ENCODE data around the gene INTS6. TPM values are rescaled to one million over a fixed set of nuclear protein-coding genes. Genes with fewer than 3 reads are reported as not detected.
A peak's percentile ranks its signal among the peaks of the same experiment; 100 is the strongest.

The INTS6 gene
- total and polyA plus RNA-seq, 2 experiments from 2014 or later = 18.2 to 59.4 TPM

DNA sequence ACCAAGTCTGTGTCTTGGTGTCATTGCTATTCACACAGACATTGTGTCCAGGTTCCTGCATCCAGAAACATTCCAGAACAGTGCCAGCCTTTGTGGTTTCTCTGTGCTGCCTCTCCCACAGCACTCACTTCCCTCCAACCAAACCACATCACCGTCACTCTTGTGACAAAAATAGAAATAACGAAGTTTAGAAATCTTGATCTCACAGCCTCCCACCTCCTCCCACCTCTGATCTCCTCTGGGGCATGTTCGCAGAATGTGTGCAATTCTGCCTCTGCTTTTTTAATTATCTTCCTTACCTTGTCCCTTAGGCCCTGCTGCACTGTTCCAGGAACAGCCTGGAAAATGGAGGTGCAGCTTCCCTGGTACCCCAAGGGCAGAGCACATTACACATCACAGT, 122.0 kb downstream of the INTS6 start:
- Histone ChIP-seq H2AFZ (no peak overlapping the region), H4K20me1 (ENCODE audit: insufficient read depth) (no peaks in the 10 kb centered on the region), H3K9me2 (ENCODE audit: insufficient read depth) (no peaks in the 10 kb centered on the region), H3K9me3 (ENCODE audit: low read depth) (no peaks in the 10 kb centered on the region), H3K4me1 (ENCODE audit: insufficient read depth) (peaks cover 5% of the 10 kb centered on the region; the same call in 1 of the 2 replicates), H3F3A (ENCODE audit: insufficient read depth) (no peaks in the 10 kb centered on the region), H3K36me3 (ENCODE audit: low read depth) (no peaks in the 10 kb centered on the region), H3K9ac (no peak overlapping the region), H3K27ac (no peak overlapping the region), H3K4me3 (no peak overlapping the region), H3K4me2 (ENCODE audit: unreplicated experiment) (no peak overlapping the region), H3K27me3 (replicated peaks; ENCODE audit: insufficient read depth) (no peaks in the 10 kb centered on the region), H3K79me2 (ENCODE audit: insufficient read depth) (no peaks in the 10 kb centered on the region)
- TF ChIP-seq EZH2 (IDR thresholded peaks at IDR 0.05; ENCODE audit: insufficient read depth, poor library complexity, severe bottlenecking) = no peak
- no peak for TF ChIP-seq EZH2phosphoT487 (IDR thresholded peaks at IDR 0.05; ENCODE audit: insufficient read depth, low read depth)
- peak; percentile 59 for DNase-seq
- WGBS, 2 experiments (ENCODE audit: low coverage in 1 of 2, low lambda C conversion rate in 2 of 2, missing lambda C conversion rate in 2 of 2) = 68 to 70% methylated on average over 3 of the region's 3 CpGs
- in situ Hi-C loops (cut with MboI) = no loop called here

DNA sequence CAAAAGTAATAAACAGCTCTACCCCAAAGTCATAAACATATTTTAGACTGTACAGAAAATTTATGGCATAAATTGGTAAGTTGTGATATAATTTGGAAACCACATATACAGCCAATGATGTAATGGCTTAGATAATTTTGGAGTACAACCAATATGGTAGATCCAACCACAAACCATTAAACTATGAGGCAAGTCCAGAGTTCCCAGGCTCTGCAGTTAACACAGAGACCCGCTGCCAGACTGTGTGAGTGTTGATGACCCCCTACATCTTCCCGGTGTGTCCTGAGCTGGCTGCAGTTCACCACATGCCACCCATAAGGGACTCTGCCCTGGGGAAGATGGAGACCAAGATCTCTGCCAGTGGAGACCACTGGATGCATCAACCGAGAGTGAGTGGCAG, 123.2 kb downstream of the INTS6 start:
- Histone ChIP-seq H3F3A (ENCODE audit: insufficient read depth) (no peaks in the 10 kb centered on the region), H3K79me2 (ENCODE audit: insufficient read depth) (no peaks in the 10 kb centered on the region), H4K20me1 (ENCODE audit: insufficient read depth) (no peaks in the 10 kb centered on the region), H3K9me3 (ENCODE audit: low read depth) (no peaks in the 10 kb centered on the region), H3K27me3 (replicated peaks; ENCODE audit: insufficient read depth) (no peaks in the 10 kb centered on the region), H3K4me2 (ENCODE audit: unreplicated experiment) (no peak overlapping the region), H3K9ac (no peak overlapping the region), H3K36me3 (ENCODE audit: low read depth) (no peaks in the 10 kb centered on the region), H2AFZ (no peak overlapping the region), H3K4me1 (ENCODE audit: insufficient read depth) (peaks cover 5% of the 10 kb centered on the region; the same call in 1 of the 2 replicates), H3K4me3 (no peak overlapping the region), H3K9me2 (ENCODE audit: insufficient read depth) (no peaks in the 10 kb centered on the region), H3K27ac (no peak overlapping the region)
- TF ChIP-seq EZH2 (IDR thresholded peaks at IDR 0.05; ENCODE audit: insufficient read depth, poor library complexity, severe bottlenecking) = no peak
- no peak for TF ChIP-seq EZH2phosphoT487 (IDR thresholded peaks at IDR 0.05; ENCODE audit: insufficient read depth, low read depth)
- DNase-seq = no peak
- in situ Hi-C loops (cut with MboI) = no loop called here
- 79 to 88% methylated on average over 3 of the region's 3 CpGs for WGBS, 2 experiments (ENCODE audit: low coverage in 1 of 2, low lambda C conversion rate in 2 of 2, missing lambda C conversion rate in 2 of 2)

DNA sequence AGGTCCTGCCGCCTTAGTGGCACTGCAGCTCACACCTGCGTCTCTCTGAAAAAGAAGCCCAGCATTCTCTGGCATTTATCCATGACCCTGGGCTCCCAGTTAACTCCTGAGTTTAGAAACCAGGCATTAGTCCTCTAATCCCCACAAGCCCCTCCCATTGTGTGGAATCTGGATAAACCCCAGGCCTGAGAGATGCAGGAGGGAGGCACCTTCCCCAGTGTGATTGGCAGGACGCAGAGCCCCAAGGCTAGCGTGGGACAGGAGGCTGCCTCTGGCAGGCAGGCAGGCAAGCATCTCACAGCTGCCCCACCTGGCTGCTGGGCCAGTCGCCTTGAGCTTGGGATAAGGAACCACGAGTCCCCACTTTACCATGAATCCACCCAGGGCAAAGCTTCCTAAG, 124.3 kb downstream of the INTS6 start:
- TF ChIP-seq EZH2phosphoT487 (IDR thresholded peaks at IDR 0.05; ENCODE audit: insufficient read depth, low read depth) = no peak
- TF ChIP-seq EZH2 (IDR thresholded peaks at IDR 0.05; ENCODE audit: insufficient read depth, poor library complexity, severe bottlenecking) = no peak
- Histone ChIP-seq H3K9ac (no peak overlapping the region), H3K36me3 (ENCODE audit: low read depth) (no peaks in the 10 kb centered on the region), H3K9me3 (ENCODE audit: low read depth) (no peaks in the 10 kb centered on the region), H3K79me2 (ENCODE audit: insufficient read depth) (no peaks in the 10 kb centered on the region), H3K9me2 (ENCODE audit: insufficient read depth) (no peaks in the 10 kb centered on the region), H4K20me1 (ENCODE audit: insufficient read depth) (no peaks in the 10 kb centered on the region), H3K27me3 (replicated peaks; ENCODE audit: insufficient read depth) (no peaks in the 10 kb centered on the region), H3F3A (ENCODE audit: insufficient read depth) (no peaks in the 10 kb centered on the region), H3K4me3 (no peak overlapping the region), H3K27ac (no peak overlapping the region), H2AFZ (no peak overlapping the region), H3K4me1 (ENCODE audit: insufficient read depth) (peaks cover 5% of the 10 kb centered on the region; the same call in 1 of the 2 replicates), H3K4me2 (ENCODE audit: unreplicated experiment) (no peak overlapping the region)
- in situ Hi-C loops (cut with MboI) = no loop called here
- WGBS, 2 experiments (ENCODE audit: low coverage in 1 of 2, low lambda C conversion rate in 2 of 2, missing lambda C conversion rate in 2 of 2) = 66 to 74% methylated on average over 6 of the region's 6 CpGs
- no peak for DNase-seq

DNA sequence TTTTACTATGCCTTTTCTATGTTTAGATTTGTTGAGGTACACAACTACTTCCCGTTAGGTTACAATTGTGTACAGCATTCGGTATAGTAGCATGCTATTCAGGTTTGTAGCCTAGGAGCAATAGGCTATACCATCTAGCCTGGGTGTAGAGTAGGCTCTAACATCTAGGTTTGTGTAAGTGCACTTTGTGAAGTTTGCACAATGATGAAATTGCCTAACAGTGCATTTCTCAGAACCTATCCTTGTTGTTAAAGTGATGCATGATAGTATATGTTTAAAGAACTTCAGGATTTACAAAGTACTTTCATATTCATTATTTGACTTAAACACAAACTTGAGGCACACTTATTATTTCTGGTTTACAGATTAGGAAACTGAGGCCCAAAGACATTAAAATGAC, 124.9 kb downstream of the INTS6 start:
- Histone ChIP-seq H3K4me1 (ENCODE audit: insufficient read depth) (peaks cover 5% of the 10 kb centered on the region; the same call in 1 of the 2 replicates), H3K27me3 (replicated peaks; ENCODE audit: insufficient read depth) (no peaks in the 10 kb centered on the region), H3K9ac (no peak overlapping the region), H3K4me2 (ENCODE audit: unreplicated experiment) (no peak overlapping the region), H3K4me3 (no peak overlapping the region), H3K36me3 (ENCODE audit: low read depth) (no peaks in the 10 kb centered on the region), H4K20me1 (ENCODE audit: insufficient read depth) (no peaks in the 10 kb centered on the region), H3K79me2 (ENCODE audit: insufficient read depth) (no peaks in the 10 kb centered on the region), H3F3A (ENCODE audit: insufficient read depth) (no peaks in the 10 kb centered on the region), H3K9me2 (ENCODE audit: insufficient read depth) (no peaks in the 10 kb centered on the region), H3K27ac (no peak overlapping the region), H2AFZ (no peak overlapping the region), H3K9me3 (ENCODE audit: low read depth) (no peaks in the 10 kb centered on the region)
- no peak for DNase-seq
- TF ChIP-seq EZH2phosphoT487 (IDR thresholded peaks at IDR 0.05; ENCODE audit: insufficient read depth, low read depth) = no peak
- no peak for TF ChIP-seq EZH2 (IDR thresholded peaks at IDR 0.05; ENCODE audit: insufficient read depth, poor library complexity, severe bottlenecking)
- WGBS, 2 experiments (ENCODE audit: low coverage in 1 of 2, low lambda C conversion rate in 2 of 2, missing lambda C conversion rate in 2 of 2) = 91 to 96% methylated on average over 2 of the region's 2 CpGs
- in situ Hi-C loops (cut with MboI) = no loop called here

DNA sequence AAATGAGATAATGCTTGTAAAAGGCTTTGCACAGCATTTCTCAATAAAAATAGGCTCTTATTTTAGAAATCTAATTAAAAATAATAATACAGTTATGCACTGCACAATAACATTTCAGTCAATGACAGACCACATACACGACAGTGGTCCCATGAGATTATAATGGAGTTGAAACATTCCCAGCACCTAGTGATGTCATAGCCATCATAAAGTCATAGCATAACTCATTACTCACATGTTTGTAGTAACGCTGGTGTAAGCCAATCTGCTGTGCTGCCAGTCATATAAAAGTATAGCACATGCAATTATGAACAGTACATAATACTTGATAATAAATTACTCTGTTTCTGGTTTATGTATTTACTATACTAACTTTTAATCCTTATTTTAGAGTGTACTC, 126.1 kb downstream of the INTS6 start:
- Histone ChIP-seq H3K27me3 (replicated peaks; ENCODE audit: insufficient read depth) (no peaks in the 10 kb centered on the region), H2AFZ (no peak overlapping the region), H3K4me1 (ENCODE audit: insufficient read depth) (peaks cover 5% of the 10 kb centered on the region; the same call in 1 of the 2 replicates), H3K27ac (no peak overlapping the region), H3F3A (ENCODE audit: insufficient read depth) (no peaks in the 10 kb centered on the region), H3K36me3 (ENCODE audit: low read depth) (no peaks in the 10 kb centered on the region), H3K9me3 (ENCODE audit: low read depth) (no peaks in the 10 kb centered on the region), H3K9ac (no peak overlapping the region), H3K4me2 (ENCODE audit: unreplicated experiment) (no peak overlapping the region), H3K4me3 (no peak overlapping the region), H3K9me2 (ENCODE audit: insufficient read depth) (no peaks in the 10 kb centered on the region), H3K79me2 (ENCODE audit: insufficient read depth) (no peaks in the 10 kb centered on the region), H4K20me1 (ENCODE audit: insufficient read depth) (no peaks in the 10 kb centered on the region)
- WGBS, 2 experiments (ENCODE audit: low coverage in 1 of 2, low lambda C conversion rate in 2 of 2, missing lambda C conversion rate in 2 of 2) = 87 to 94% methylated on average over 2 of the region's 2 CpGs
- TF ChIP-seq EZH2phosphoT487 (IDR thresholded peaks at IDR 0.05; ENCODE audit: insufficient read depth, low read depth) (no peak), EZH2 (IDR thresholded peaks at IDR 0.05; ENCODE audit: insufficient read depth, poor library complexity, severe bottlenecking) (no peak)
- in situ Hi-C loops (cut with MboI) = no loop called here
- no peak for DNase-seq
